ENCODE measurements around the gene OLIG1.

DNA sequence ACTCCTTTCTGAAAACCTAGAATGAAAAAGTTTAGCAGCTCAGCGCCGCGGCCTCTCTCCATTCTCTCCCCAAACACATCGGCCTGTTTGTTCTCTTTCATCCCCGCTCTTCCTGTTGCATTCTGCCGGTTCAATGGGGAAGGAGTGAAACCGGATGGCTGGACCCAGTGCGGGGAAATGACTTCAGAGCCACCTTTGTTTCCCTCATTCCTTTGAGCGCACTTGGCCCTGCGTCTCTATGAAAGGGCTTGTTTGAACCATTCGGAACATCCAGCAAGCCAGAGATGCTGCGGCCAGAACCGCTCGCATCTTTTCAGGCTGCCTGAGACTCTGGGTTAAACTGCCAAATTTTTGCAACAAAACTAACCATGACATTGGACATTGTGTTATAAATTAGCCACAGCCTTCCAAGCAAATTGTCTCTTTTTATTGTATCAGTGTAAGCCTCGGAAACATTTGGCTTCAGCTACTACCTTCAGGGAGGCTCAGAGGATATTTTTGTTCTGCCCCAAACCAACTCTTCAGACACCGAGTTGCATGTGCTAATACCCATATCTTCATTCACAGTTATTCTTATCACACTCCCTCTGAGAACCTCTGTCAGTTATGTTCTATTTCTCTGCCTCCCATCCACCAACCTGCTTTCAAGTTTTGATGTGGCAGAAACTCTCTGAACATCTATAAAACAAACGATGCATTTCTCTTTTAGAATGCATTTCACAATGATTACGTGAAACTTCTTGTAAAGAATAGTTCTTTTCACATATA, 5.1 kb upstream of the OLIG1 start:
- no peak for TF ChIP-seq CTCF (IDR thresholded peaks at IDR 0.05)
- no peak for TF ChIP-seq POLR2A (IDR thresholded peaks at IDR 0.05)
- TF ChIP-seq EP300 (IDR thresholded peaks at IDR 0.05): no peak
- no peak for TF ChIP-seq POLR2AphosphoS5 (IDR thresholded peaks at IDR 0.05)
